Gastrocnemius medialis (tissue), 4 donors: ENCODE data around the gene N4BP2.

Experiments used
- POLR2A ChIP-seq, 2 donors: fragments of 450-650 bp; IDR thresholded peaks; one replicate each; pipeline ENCODE4 v1.6.1; 2017; ENCODE audit warnings: antibody characterized with exemption in 2 of 2, mild to moderate bottlenecking in 2 of 2, moderate library complexity in 2 of 2
- TF ChIP-seq, protein P1 (sequence below), 5 experiments: fragments of 450-650 bp in 3 of 5; fragments of 200-600 bp in 2 of 5; sonication (generic) in 2 of 5; IDR thresholded peaks in 4 of 5; conservative IDR thresholded peaks in 1 of 5; 1 replicate in 4 of 5; 2 replicates in 1 of 5; pipeline ENCODE4 v1.5.1; 2016 to 2019; ENCODE audit warnings: antibody characterized with exemption in 5 of 5, mild to moderate bottlenecking in 3 of 5, moderate library complexity in 3 of 5

DNA sequence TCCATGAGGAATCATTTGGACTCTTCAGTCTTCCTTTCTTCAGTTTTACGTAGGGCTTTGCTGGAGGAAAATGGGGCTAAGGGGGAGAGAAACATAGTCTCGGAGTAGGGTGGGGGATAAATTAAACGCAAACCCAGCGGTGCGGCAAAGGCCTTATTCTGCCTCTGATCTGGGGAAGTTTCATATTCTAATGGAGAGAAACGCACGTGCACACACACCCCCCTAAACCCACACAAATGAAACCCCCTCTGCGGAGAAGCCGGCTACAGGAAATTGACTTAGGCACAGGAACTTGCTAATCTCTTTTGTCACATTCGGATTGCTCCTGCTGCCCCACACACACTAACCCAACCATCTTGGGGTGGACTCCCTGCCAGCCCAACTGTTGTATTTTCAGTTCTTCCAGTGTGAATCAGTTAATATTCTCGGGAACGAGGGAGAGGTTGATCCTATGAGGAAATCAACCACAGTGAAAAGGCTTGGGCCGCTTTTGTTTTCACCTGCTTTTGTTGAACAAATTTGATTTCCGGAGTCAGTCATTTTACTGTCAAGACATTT, 140.2 kb downstream of the N4BP2 start, which contains the start of gene RHOH:
- TF ChIP-seq, protein P1, sequence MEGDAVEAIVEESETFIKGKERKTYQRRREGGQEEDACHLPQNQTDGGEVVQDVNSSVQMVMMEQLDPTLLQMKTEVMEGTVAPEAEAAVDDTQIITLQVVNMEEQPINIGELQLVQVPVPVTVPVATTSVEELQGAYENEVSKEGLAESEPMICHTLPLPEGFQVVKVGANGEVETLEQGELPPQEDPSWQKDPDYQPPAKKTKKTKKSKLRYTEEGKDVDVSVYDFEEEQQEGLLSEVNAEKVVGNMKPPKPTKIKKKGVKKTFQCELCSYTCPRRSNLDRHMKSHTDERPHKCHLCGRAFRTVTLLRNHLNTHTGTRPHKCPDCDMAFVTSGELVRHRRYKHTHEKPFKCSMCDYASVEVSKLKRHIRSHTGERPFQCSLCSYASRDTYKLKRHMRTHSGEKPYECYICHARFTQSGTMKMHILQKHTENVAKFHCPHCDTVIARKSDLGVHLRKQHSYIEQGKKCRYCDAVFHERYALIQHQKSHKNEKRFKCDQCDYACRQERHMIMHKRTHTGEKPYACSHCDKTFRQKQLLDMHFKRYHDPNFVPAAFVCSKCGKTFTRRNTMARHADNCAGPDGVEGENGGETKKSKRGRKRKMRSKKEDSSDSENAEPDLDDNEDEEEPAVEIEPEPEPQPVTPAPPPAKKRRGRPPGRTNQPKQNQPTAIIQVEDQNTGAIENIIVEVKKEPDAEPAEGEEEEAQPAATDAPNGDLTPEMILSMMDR (IDR thresholded peaks at IDR 0.05 in 4 of 5, conservative IDR thresholded peaks at IDR 0.05 in 1 of 5) = no peak
- no peak for TF ChIP-seq POLR2A (IDR thresholded peaks at IDR 0.05)
